HepG2 (cell line): ENCODE results near the gene TVP23C.
"Not testable (repeated sequence)": the region's sequence is repeated elsewhere in the genome, so short reads cannot be mapped to it uniquely, and the experiment has no call there.

Experiments
- GATAD2A ChIP-seq: IDR thresholded peaks from 2 replicates; pipeline ENCODE4 v1.6.1; 2016
- HOXA9 ChIP-seq: sonication (generic); formaldehyde crosslinking; IDR thresholded peaks from 2 replicates; pipeline ENCODE4 v1.8.1; 2022; ENCODE audit warnings: missing genetic modification reagents, mild to moderate bottlenecking, moderate library complexity, borderline replicate concordance
- PBX3 ChIP-seq: sonication (generic); formaldehyde crosslinking; IDR thresholded peaks from 2 replicates; pipeline ENCODE4 v1.8.1; 2023; ENCODE audit warnings: missing genetic modification reagents, inconsistent platforms, borderline replicate concordance
- POLR2AphosphoS2 ChIP-seq: IDR thresholded peaks from 2 replicates; pipeline ENCODE4 v1.6.1; 2011; ENCODE audit warnings: low read depth, low read length, improper control_type of control experiment
- SMC3 ChIP-seq: IDR thresholded peaks from 2 replicates; pipeline ENCODE4 v1.6.1; 2011; ENCODE audit warnings: low read length, improper control_type of control experiment
- TAF1 ChIP-seq: sonication (generic); formaldehyde crosslinking; IDR thresholded peaks from 2 replicates; pipeline ENCODE4 v1.4.0; 2020; ENCODE audit warnings: missing genetic modification reagents
- ZNF784 ChIP-seq: sonication (generic); formaldehyde crosslinking; IDR thresholded peaks from 2 replicates; pipeline ENCODE4 v1.5.1; 2020; ENCODE audit warnings: missing genetic modification reagents, mild to moderate bottlenecking, borderline replicate concordance
- TF ChIP-seq, protein P1 (sequence below): fragments of 450-650 bp; IDR thresholded peaks from 2 replicates; pipeline ENCODE4 v1.6.1; 2017
- TF ChIP-seq, protein P2 (sequence below): IDR thresholded peaks from 2 replicates; pipeline ENCODE4 v1.6.1; 2016; ENCODE audit warnings: missing biosample characterization, missing genetic modification reagents, low read depth

DNA sequence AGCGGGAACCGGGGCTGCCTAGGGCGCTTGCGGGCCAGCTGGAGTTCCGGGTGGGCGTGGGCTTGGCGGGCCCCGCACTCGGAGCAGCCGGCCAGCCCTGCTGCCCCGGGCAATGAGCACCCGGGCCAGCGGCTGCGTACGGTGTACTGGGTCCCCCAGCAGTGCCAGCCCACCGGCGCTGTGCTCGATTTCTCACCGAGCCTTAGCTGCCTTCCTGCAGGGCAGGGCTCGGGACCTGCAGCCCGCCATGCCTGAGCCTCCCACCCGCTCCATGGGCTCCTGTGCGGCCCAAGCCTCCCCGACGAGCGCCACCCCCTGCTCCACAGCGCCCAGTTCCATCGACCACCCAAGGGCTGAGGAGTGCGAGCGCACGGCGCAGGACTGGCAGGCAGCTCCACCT, 57.6 kb downstream of the TVP23C start:
- TF ChIP-seq, protein P1, sequence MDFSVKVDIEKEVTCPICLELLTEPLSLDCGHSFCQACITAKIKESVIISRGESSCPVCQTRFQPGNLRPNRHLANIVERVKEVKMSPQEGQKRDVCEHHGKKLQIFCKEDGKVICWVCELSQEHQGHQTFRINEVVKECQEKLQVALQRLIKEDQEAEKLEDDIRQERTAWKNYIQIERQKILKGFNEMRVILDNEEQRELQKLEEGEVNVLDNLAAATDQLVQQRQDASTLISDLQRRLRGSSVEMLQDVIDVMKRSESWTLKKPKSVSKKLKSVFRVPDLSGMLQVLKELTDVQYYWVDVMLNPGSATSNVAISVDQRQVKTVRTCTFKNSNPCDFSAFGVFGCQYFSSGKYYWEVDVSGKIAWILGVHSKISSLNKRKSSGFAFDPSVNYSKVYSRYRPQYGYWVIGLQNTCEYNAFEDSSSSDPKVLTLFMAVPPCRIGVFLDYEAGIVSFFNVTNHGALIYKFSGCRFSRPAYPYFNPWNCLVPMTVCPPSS, result not testable (repeated sequence)
- not testable (repeated sequence) for TF ChIP-seq ZNF784 (CRISPR knock-in tag); PBX3 (CRISPR knock-in tag); GATAD2A (CRISPR knock-in tag); TAF1; HOXA9 (CRISPR knock-in tag); POLR2AphosphoS2; SMC3
- TF ChIP-seq, protein P2, sequence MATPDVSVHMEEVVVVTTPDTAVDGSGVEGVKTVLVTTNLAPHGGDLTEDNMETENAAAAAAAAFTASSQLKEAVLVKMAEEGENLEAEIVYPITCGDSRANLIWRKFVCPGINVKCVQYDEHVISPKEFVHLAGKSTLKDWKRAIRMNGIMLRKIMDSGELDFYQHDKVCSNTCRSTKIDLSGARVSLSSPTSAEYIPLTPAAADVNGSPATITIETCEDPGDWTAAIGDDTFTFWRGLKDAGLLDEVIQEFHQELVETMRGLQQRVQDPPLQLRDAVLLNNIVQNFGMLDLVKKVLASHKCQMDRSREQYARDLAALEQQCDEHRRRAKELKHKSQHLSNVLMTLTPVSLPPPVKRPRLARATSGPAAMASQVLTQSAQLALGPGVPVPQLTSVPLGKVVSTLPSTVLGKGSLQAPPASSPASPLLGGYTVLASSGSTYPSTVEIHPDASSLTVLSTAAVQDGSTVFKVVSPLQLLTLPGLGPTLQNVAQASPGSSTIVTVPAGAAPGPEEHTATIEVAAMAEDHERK, result not testable (repeated sequence)
